IMR-90 (cell line): ENCODE data around the gene RFT1. TPM values are rescaled to one million over a fixed set of nuclear protein-coding genes. Genes with fewer than 3 reads are reported as not detected.

Experiments
- polyA plus RNA-seq, 3 experiments: library from polyadenylated mRNA; depleted of rRNA; stranded (reverse); fragments of >200 nt; gene quantifications; 2 replicates each; pipeline ENCODE4 v1.2.3, GENCODE V29; 2012; ENCODE audit warnings: low replicate concordance in 1 of 3
- total RNA-seq: library from RNA; depleted of rRNA; stranded (reverse); fragments of >200 nt; gene quantifications from 2 replicates; pipeline ENCODE4 v1.2.3, GENCODE V29; 2012; rRNA removed

RFT1 gene
- total and polyA plus RNA-seq, 2 of the 4 experiments (the other 2 are of a cell fraction): 14.5 to 23.5 TPM

Other genes starting within 250 kb of the RFT1 start
- 7.5 and 10.6 TPM in 2 replicates for gene STIMATE, start 232.9 kb downstream of the RFT1 start, total RNA-seq
- 17.8 and 19.4 TPM in 2 replicates for gene STIMATE, start 232.9 kb downstream of the RFT1 start, polyA plus RNA-seq (2012; rRNA removed)
- 1.8 and 3.6 TPM in 2 replicates for gene SFMBT1, start 84.4 kb downstream of the RFT1 start, total RNA-seq
- gene SFMBT1, start 84.4 kb downstream of the RFT1 start, polyA plus RNA-seq (2012; rRNA removed): 0.92 and 1.0 TPM in 2 replicates
- gene PRKCD, start 30.8 kb upstream of the RFT1 start, total RNA-seq: 3.3 and 4.3 TPM in 2 replicates
- gene PRKCD, start 30.8 kb upstream of the RFT1 start, polyA plus RNA-seq (2012; rRNA removed): 19.0 TPM in 2 replicates
- 301 and 349 TPM in 2 replicates for gene TKT, start 125.6 kb upstream of the RFT1 start, total RNA-seq
- 280 and 325 TPM in 2 replicates for gene TKT, start 125.6 kb upstream of the RFT1 start, polyA plus RNA-seq (2012; rRNA removed)
- 18.6 and 30.1 TPM in 2 replicates for gene DCP1A, start 217.1 kb upstream of the RFT1 start, total RNA-seq
- 13.2 and 14.6 TPM in 2 replicates for gene DCP1A, start 217.1 kb upstream of the RFT1 start, polyA plus RNA-seq (2012; rRNA removed)